KMS-11 (cell line): Measurements from ENCODE around the gene DOCK10.

ENCODE experiments used
- H2AFZ ChIP-seq: fragments of 200-600 bp; sonication (generic); 2 replicates; pipeline ENCODE4 v1.6.1; 2016; ENCODE audit warnings: antibody characterized with exemption, mixed run types, low read depth
- H3K27ac ChIP-seq: fragments of 200-600 bp; sonication (generic); 2 replicates; pipeline ENCODE4 v1.6.1; 2016; ENCODE audit warnings: mild to moderate bottlenecking, mixed run types
- H3K27me3 ChIP-seq: fragments of 200-600 bp; sonication (generic); 2 replicates; pipeline ENCODE4 v1.6.1; 2017; ENCODE audit warnings: mild to moderate bottlenecking, low read depth, mixed run types, moderate library complexity; ENCODE audit not compliant: insufficient read depth
- H3K36me3 ChIP-seq: fragments of 200-600 bp; sonication (generic); 2 replicates; pipeline ENCODE4 v1.6.1; 2017; ENCODE audit warnings: mild to moderate bottlenecking, mixed run types; ENCODE audit not compliant: insufficient read depth
- H3K4me1 ChIP-seq: fragments of 200-600 bp; sonication (generic); 2 replicates; pipeline ENCODE4 v1.6.1; 2016; ENCODE audit warnings: mild to moderate bottlenecking, low read depth, mixed run types; ENCODE audit not compliant: poor library complexity, severe bottlenecking
- H3K4me2 ChIP-seq: fragments of 200-600 bp; sonication (generic); 2 replicates; pipeline ENCODE4 v1.7.0; 2016; ENCODE audit warnings: mild to moderate bottlenecking, mixed run types
- H3K4me3 ChIP-seq: fragments of 200-600 bp; sonication (generic); IDR thresholded peaks from 2 replicates; pipeline ENCODE4 v1.6.1; 2017; ENCODE audit warnings: low read depth, low read length, mixed read lengths; ENCODE audit not compliant: insufficient read depth
- H3K79me2 ChIP-seq: fragments of 200-600 bp; sonication (generic); 2 replicates; pipeline ENCODE4 v1.6.1; 2016; ENCODE audit warnings: low read depth, mixed run types; ENCODE audit not compliant: insufficient read depth
- H3K9ac ChIP-seq: fragments of 200-600 bp; sonication (generic); 2 replicates; pipeline ENCODE4 v1.6.1; 2016; ENCODE audit warnings: mild to moderate bottlenecking, mixed run types
- H4K20me1 ChIP-seq: fragments of 200-600 bp; sonication (generic); 2 replicates; pipeline ENCODE4 v1.6.1; 2016; ENCODE audit warnings: mild to moderate bottlenecking, mixed run types; ENCODE audit not compliant: insufficient read depth
- CTCF ChIP-seq: fragments of 200-600 bp; sonication (generic); conservative IDR thresholded peaks from 2 replicates; pipeline ENCODE4 v1.6.1; 2017; ENCODE audit warnings: low read depth, mild to moderate bottlenecking, antibody characterized with exemption, low read length, moderate library complexity, mixed read lengths

DOCK10 gene

GRCh38 chr2:224971214-224971613 lies 71.1 kb downstream of the DOCK10 start:
- H3K4me3 ChIP-seq: no peak overlapping the region
- no peaks in the 10 kb centered on the region for H4K20me1 ChIP-seq
- H3K79me2 ChIP-seq: no peaks in the 10 kb centered on the region
- no peaks in the 10 kb centered on the region for H3K27me3 ChIP-seq
- TF ChIP-seq CTCF: no peak
- no peak overlapping the region for H3K27ac ChIP-seq
- no peaks in the 10 kb centered on the region for H3K4me1 ChIP-seq
- H3K9ac ChIP-seq: no peak overlapping the region
- no peaks in the 10 kb centered on the region for H3K36me3 ChIP-seq
- H3K4me2 ChIP-seq: no peak overlapping the region
- H2AFZ ChIP-seq: no peak overlapping the region

- Histone ChIP-seq H4K20me1 (no peaks in the 10 kb centered on the region), H3K4me1 (no peaks in the 10 kb centered on the region), H3K4me2 (no peak overlapping the region), H3K36me3 (no peaks in the 10 kb centered on the region), H3K4me3 (no peak overlapping the region), H3K27me3 (no peaks in the 10 kb centered on the region), H3K27ac (no peak overlapping the region), H2AFZ (no peak overlapping the region), H3K79me2 (no peaks in the 10 kb centered on the region), H3K9ac (no peak overlapping the region)
- no peak for TF ChIP-seq CTCF
Measured at GRCh38 chr2:224970311-224970710, 72.0 kb downstream of the DOCK10 start.

- Histone ChIP-seq H3K36me3 (no peaks in the 10 kb centered on the region), H4K20me1 (no peaks in the 10 kb centered on the region), H3K4me1 (no peaks in the 10 kb centered on the region), H3K4me2 (no peak overlapping the region), H3K9ac (no peak overlapping the region), H3K27me3 (no peaks in the 10 kb centered on the region), H2AFZ (no peak overlapping the region), H3K27ac (no peak overlapping the region), H3K4me3 (no peak overlapping the region), H3K79me2 (no peaks in the 10 kb centered on the region)
- TF ChIP-seq CTCF: no peak
Measured at GRCh38 chr2:224969633-224970260, 72.5 kb downstream of the DOCK10 start.

- Histone ChIP-seq H3K27ac (no peak overlapping the region), H3K79me2 (no peaks in the 10 kb centered on the region), H4K20me1 (no peaks in the 10 kb centered on the region), H3K27me3 (no peaks in the 10 kb centered on the region), H3K36me3 (no peaks in the 10 kb centered on the region), H3K4me2 (no peak overlapping the region), H2AFZ (no peak overlapping the region), H3K4me3 (no peak overlapping the region), H3K9ac (no peak overlapping the region), H3K4me1 (no peaks in the 10 kb centered on the region)
- TF ChIP-seq CTCF: no peak
Measured at GRCh38 chr2:224969095-224969494, 73.2 kb downstream of the DOCK10 start.
